Fibroblast of pulmonary artery (primary cell): ENCODE results near the gene SLC25A13.
A peak's percentile ranks its signal among the peaks of the same experiment; 100 is the strongest.

Experiments
- DNase-seq: peaks from one replicate; pipeline ENCODE4 v3.0.0-alpha.2; 2010; ENCODE audit warnings: low read depth
- H3K4me3 ChIP-seq: replicated peaks from 2 replicates; pipeline ENCODE4 v1.5.1; 2011; ENCODE audit warnings: low read depth, mild to moderate bottlenecking, control low read depth, low read length, moderate library complexity
- TF ChIP-seq, protein P1 (sequence below): IDR thresholded peaks from 2 replicates; pipeline ENCODE4 v1.5.1; 2011; ENCODE audit warnings: mild to moderate bottlenecking, control low read depth, low read length, inconsistent platforms; ENCODE audit errors: missing control alignments

Gene SLC25A13

DNA sequence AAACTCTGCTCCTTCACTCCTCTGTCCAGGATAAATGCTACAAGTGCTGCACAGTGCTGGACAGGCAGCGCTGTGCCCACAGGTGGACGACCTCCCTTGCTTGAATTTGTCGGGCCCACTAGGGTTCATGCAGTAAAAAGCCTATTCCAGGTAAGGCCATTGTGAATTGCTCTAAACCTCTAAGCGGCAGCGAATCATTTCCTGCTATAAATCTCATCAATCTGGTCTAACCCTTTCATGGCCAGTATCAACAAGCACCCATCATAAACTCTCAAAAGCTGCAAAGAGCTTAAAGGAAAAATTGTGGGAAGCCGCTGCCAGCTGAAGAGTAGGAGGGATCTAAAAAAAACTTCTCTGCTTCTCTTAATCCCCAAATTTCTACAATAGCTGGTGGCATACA lies 134.2 kb downstream of the SLC25A13 start:
- H3K4me3 ChIP-seq = no peak overlapping the region
- TF ChIP-seq, protein P1, sequence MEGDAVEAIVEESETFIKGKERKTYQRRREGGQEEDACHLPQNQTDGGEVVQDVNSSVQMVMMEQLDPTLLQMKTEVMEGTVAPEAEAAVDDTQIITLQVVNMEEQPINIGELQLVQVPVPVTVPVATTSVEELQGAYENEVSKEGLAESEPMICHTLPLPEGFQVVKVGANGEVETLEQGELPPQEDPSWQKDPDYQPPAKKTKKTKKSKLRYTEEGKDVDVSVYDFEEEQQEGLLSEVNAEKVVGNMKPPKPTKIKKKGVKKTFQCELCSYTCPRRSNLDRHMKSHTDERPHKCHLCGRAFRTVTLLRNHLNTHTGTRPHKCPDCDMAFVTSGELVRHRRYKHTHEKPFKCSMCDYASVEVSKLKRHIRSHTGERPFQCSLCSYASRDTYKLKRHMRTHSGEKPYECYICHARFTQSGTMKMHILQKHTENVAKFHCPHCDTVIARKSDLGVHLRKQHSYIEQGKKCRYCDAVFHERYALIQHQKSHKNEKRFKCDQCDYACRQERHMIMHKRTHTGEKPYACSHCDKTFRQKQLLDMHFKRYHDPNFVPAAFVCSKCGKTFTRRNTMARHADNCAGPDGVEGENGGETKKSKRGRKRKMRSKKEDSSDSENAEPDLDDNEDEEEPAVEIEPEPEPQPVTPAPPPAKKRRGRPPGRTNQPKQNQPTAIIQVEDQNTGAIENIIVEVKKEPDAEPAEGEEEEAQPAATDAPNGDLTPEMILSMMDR = no peak
- DNase-seq = no peak

- no peak for DNase-seq
- TF ChIP-seq, protein P1 = no peak
- no peak overlapping the region for H3K4me3 ChIP-seq
Measured at GRCh38 chr7:96184783-96185182, 137.1 kb downstream of the SLC25A13 start.

GRCh38 chr7:96183163-96183670 lies 138.7 kb downstream of the SLC25A13 start:
- TF ChIP-seq, protein P1 = no peak
- DNase-seq = no peak
- H3K4me3 ChIP-seq = no peak overlapping the region

DNA sequence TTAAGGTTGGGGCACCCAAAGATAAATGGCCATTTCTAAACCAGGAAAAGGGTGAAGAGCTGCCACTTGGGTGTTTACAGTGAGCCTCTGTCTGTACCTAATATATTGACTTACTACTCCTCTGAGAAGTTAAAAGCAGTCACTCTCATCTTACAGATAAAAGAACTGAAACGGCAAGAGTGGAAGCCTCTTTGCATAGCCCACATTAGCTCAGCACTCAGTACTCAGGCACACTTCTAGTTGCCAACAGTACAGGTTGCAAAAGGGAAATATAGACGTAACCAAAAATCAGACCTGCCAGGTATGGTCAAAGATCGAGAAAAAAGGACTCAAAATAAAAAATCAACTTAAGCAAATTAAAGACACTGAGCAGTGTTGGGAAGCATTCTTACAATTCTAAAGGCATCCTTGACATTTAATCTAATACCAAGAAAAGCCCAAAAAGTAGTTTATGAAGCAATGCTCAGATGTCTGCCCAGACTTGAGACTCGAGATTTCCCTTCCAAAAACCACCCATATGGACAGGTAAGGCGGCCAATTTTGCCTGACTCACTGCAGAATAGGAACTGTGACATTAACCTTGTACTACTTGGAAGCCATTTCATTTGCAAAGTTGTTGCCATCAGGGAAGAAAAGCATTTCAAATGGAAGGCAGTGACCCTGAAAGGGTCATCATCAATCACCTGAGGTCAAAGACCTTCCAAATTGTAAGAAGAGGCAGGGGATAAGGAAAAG lies 139.3 kb downstream of the SLC25A13 start:
- no peak overlapping the region for H3K4me3 ChIP-seq
- DNase-seq = no peak
- TF ChIP-seq, protein P1 = no peak

DNA sequence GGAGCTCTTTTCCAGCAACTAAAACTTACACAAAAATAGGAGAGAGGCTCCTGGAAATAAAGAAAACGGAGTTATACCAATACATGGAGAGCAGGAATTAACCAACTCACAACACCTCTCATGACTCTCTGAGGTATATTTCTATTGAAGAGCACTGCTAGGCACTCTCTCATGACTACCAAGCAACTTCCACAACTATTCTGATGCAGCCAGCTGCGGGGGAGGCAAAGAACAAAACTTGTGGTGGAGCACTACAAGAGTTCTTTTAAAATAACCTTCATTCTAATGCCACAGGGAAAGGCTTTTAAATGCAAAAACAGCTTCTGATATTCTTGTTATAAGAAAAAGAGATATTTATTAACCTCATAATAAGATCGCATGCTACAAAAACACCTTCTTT lies 140.7 kb downstream of the SLC25A13 start:
- no peak overlapping the region for H3K4me3 ChIP-seq
- DNase-seq = peak; percentile 55
- TF ChIP-seq, protein P1 = no peak

DNA sequence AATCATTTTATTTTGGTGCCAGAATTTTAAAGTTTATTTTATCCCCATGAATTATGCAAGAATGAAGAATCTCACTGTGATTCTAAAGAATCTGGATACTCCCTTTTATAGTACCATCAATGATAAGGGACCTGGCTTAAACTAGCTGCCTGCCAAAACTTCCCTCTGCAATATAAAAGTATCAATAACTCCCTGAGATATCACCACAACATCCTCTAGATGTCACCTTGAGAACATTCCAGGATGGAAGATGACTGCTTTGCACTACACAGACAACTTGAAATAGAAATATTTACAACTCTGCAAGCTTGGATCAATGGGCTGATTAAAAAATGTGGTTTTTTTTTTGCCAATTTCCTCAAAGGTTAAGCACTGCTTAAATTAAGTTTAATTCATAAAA lies 142.1 kb downstream of the SLC25A13 start:
- peak; percentile 25 for DNase-seq
- H3K4me3 ChIP-seq = no peak overlapping the region
- TF ChIP-seq, protein P1 = no peak

- H3K4me3 ChIP-seq = no peak overlapping the region
Measured at GRCh38 chr7:96179341-96179740, 142.6 kb downstream of the SLC25A13 start.

More at GRCh38 chr7:96179341-96179740, 142.6 kb downstream of the SLC25A13 start:
- TF ChIP-seq, protein P1 = no peak
- DNase-seq = peak; percentile 11
